Smooth muscle cell (in vitro differentiated cells): ENCODE results near the gene RYR3. TPM values are rescaled to one million over a fixed set of nuclear protein-coding genes. Genes with fewer than 3 reads are reported as not detected.

Experiments
- DNase-seq: peaks from one replicate; lab custom pipeline; 2025; ENCODE audit not compliant: unreplicated experiment; lab: John Stamatoyannopoulos, UW
- H2AFZ ChIP-seq: fragments of 200-600 bp; sonication (generic); 2 replicates; pipeline ENCODE4 v1.6.0; 2016; ENCODE audit warnings: antibody characterized with exemption, low read depth, mild to moderate bottlenecking
- H3F3A ChIP-seq: fragments of 200-600 bp; sonication (generic); 2 replicates; pipeline ENCODE4 v1.6.0; 2017; ENCODE audit warnings: antibody characterized with exemption, low read depth
- H3K27ac ChIP-seq: fragments of 200-600 bp; sonication (generic); 2 replicates; pipeline ENCODE4 v1.5.1; 2016; ENCODE audit warnings: low read depth, mild to moderate bottlenecking
- H3K27me3 ChIP-seq: fragments of 200-600 bp; sonication (generic); 2 replicates; pipeline ENCODE4 v1.6.1; 2016; ENCODE audit warnings: low read depth, mild to moderate bottlenecking
- H3K36me3 ChIP-seq: fragments of 200-600 bp; sonication (generic); 2 replicates; pipeline ENCODE4 v1.5.1; 2016; ENCODE audit warnings: low read depth
- H3K4me1 ChIP-seq: fragments of 200-600 bp; sonication (generic); 2 replicates; pipeline ENCODE4 v1.5.1; 2016; ENCODE audit warnings: low read depth
- H3K4me2 ChIP-seq: fragments of 200-600 bp; sonication (generic); 2 replicates; pipeline ENCODE4 v1.6.0; 2016; ENCODE audit warnings: mild to moderate bottlenecking
- H3K4me3 ChIP-seq: fragments of 200-600 bp; sonication (generic); 2 replicates; pipeline ENCODE4 v1.5.1; 2016; ENCODE audit warnings: mild to moderate bottlenecking
- H3K79me2 ChIP-seq: fragments of 200-600 bp; sonication (generic); 2 replicates; pipeline ENCODE4 v1.6.0; 2016; ENCODE audit warnings: low read depth, mild to moderate bottlenecking
- H3K9ac ChIP-seq: fragments of 200-600 bp; sonication (generic); 2 replicates; pipeline ENCODE4 v1.6.0; 2016; ENCODE audit warnings: low read depth
- H3K9me3 ChIP-seq: fragments of 200-600 bp; sonication (generic); replicated peaks from 2 replicates; pipeline ENCODE4 v1.5.1; 2016; ENCODE audit warnings: low read depth
- H4K20me1 ChIP-seq: fragments of 200-600 bp; sonication (generic); 2 replicates; pipeline ENCODE4 v1.6.0; 2016; ENCODE audit warnings: low read depth
- CTCF ChIP-seq: fragments of 200-600 bp; sonication (generic); IDR thresholded peaks from 2 replicates; pipeline ENCODE4 v1.5.1; 2017; ENCODE audit warnings: borderline replicate concordance, mild to moderate bottlenecking, antibody characterized with exemption; ENCODE audit not compliant: insufficient read depth, poor library complexity, severe bottlenecking
- WGBS: methylation state at CpG from one replicate; pipeline ENCODE4 v1.1.7; 2016; ENCODE audit warnings: low lambda C conversion rate; 5-methylcytosine and 5-hydroxymethylcytosine counted together
- polyA plus RNA-seq: library from polyadenylated mRNA; unstranded; fragments of >200 nt; fragmentation: Nextera tagmentation; extraction: Ambion mirVana; gene quantifications from 2 replicates; pipeline ENCODE4 v1.2.1, GENCODE V29; 2016
- total RNA-seq: library from RNA; depleted of rRNA; stranded (reverse); fragments of >200 nt; gene quantifications from 2 replicates; pipeline ENCODE4 v1.2.3, GENCODE V29; 2014

RYR3 gene
- total and polyA plus RNA-seq, 2 experiments from 2014 or later, result 0.23 to 6.2 TPM

- Histone ChIP-seq H3K4me1 (no peaks in the 10 kb centered on the region), H2AFZ (no peak overlapping the region), H3K9ac (no peak overlapping the region), H3K27ac (no peak overlapping the region), H3K27me3 (no peaks in the 10 kb centered on the region), H3K9me3 (no peaks in the 10 kb centered on the region), H3K4me2 (no peak overlapping the region), H3F3A (no peaks in the 10 kb centered on the region), H3K79me2 (no peaks in the 10 kb centered on the region), H4K20me1 (no peaks in the 10 kb centered on the region), H3K36me3 (no peaks in the 10 kb centered on the region), H3K4me3 (no peak overlapping the region)
- TF ChIP-seq CTCF, result no peak
- no peak for DNase-seq
- WGBS, result 95% methylated on average over 14 of the region's 14 CpGs
Observed at GRCh38 chr15:33662014-33662413, 351.2 kb downstream of the RYR3 start.

- no peaks in the 10 kb centered on the region for H3K36me3 ChIP-seq
- H3K27ac ChIP-seq, result no peak overlapping the region
- no peak for TF ChIP-seq CTCF
- H4K20me1 ChIP-seq, result no peaks in the 10 kb centered on the region
- no peaks in the 10 kb centered on the region for H3F3A ChIP-seq
- no peaks in the 10 kb centered on the region for H3K79me2 ChIP-seq
- H3K9me3 ChIP-seq, result no peaks in the 10 kb centered on the region
- no peak overlapping the region for H3K4me3 ChIP-seq
- 83% methylated on average over 2 of the region's 2 CpGs for WGBS
- H3K9ac ChIP-seq, result no peak overlapping the region
- no peaks in the 10 kb centered on the region for H3K4me1 ChIP-seq
- no peak overlapping the region for H3K4me2 ChIP-seq
- no peak overlapping the region for H2AFZ ChIP-seq
- DNase-seq, result no peak
- H3K27me3 ChIP-seq, result no peaks in the 10 kb centered on the region
Observed at GRCh38 chr15:33664947-33665346, 354.2 kb downstream of the RYR3 start.

GRCh38 chr15:33670567-33670966 is 359.8 kb downstream of the RYR3 start:
- Histone ChIP-seq H3K4me2 (no peak overlapping the region), H3F3A (no peaks in the 10 kb centered on the region), H2AFZ (no peak overlapping the region), H3K36me3 (no peaks in the 10 kb centered on the region), H3K9me3 (no peaks in the 10 kb centered on the region), H4K20me1 (no peaks in the 10 kb centered on the region), H3K79me2 (no peaks in the 10 kb centered on the region), H3K27ac (no peak overlapping the region), H3K9ac (no peak overlapping the region), H3K4me1 (no peaks in the 10 kb centered on the region), H3K4me3 (no peak overlapping the region), H3K27me3 (no peaks in the 10 kb centered on the region)
- no peak for DNase-seq
- 60% methylated on average over 3 of the region's 3 CpGs for WGBS
- no peak for TF ChIP-seq CTCF

GRCh38 chr15:33671456-33671855 is 360.7 kb downstream of the RYR3 start:
- no peaks in the 10 kb centered on the region for H3F3A ChIP-seq
- no peaks in the 10 kb centered on the region for H3K27me3 ChIP-seq
- H3K4me3 ChIP-seq, result no peak overlapping the region
- no peaks in the 10 kb centered on the region for H3K9me3 ChIP-seq
- H3K36me3 ChIP-seq, result no peaks in the 10 kb centered on the region
- no peaks in the 10 kb centered on the region for H4K20me1 ChIP-seq
- H3K9ac ChIP-seq, result no peak overlapping the region
- H3K27ac ChIP-seq, result no peak overlapping the region
- H3K4me2 ChIP-seq, result no peak overlapping the region
- no peak overlapping the region for H2AFZ ChIP-seq
- no peak for TF ChIP-seq CTCF
- no peak for DNase-seq
- WGBS, result 93% methylated on average over 5 of the region's 5 CpGs
- no peaks in the 10 kb centered on the region for H3K79me2 ChIP-seq
- H3K4me1 ChIP-seq, result no peaks in the 10 kb centered on the region
